ENCODE measurements around the gene SFMBT2. TPM values are rescaled to one million over a fixed set of nuclear protein-coding genes. Genes with fewer than 3 reads are reported as not detected.

The SFMBT2 gene
- total RNA-seq, 1 experiment from 2014 or later: 1.3 TPM

DNA sequence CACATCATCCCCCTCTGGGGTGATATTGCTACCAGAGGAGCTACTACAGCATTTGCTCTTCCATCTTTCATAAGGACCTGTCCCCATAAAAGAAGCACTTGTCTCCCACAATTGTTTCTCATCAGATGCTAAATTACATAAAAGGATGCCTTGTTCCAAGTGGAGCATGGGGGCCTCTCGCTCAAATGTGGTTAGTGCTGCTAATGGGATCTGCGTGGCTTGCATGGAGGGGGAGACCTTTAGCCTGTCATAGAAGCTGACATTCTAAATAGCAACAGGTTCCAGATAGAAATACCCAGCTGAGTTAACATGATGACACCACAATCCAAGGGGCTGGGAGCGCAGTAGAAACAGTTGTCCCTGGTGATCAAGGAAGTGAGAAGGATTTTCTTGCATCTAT is 257.9 kb downstream of the SFMBT2 start:
- no peaks in the 10 kb centered on the region for H3K36me3 ChIP-seq (ENCODE audit: control insufficient read depth, insufficient read depth, low read length)
- ATAC-seq: no peak
- no peak overlapping the region for H3K27ac ChIP-seq (ENCODE audit: low read length)
- ChIA-PET POLR2A (no interaction called here), CTCF (interaction anchor here (0.5 kb wide), 1 partner anchor 655 kb away, joined by 4 read pairs; no protein-coding TSS in a partner anchor)
- no peaks in the 10 kb centered on the region for H3K4me1 ChIP-seq (ENCODE audit: control insufficient read depth, insufficient read depth, low read length)
- no peaks in the 10 kb centered on the region for H3K9me3 ChIP-seq (ENCODE audit: control insufficient read depth, insufficient read depth, low read depth, low read length)
- intact Hi-C loops (cut with micrococcal nuclease; ENCODE audit: unreplicated experiment): no loop called here
- no peak for DNase-seq (ENCODE audit: low read depth, low spot score)
- no TSS peak for BruUV-seq (replicated peaks)
- H3K27me3 ChIP-seq (ENCODE audit: control insufficient read depth, insufficient read depth, low read length): no peaks in the 10 kb centered on the region
- TF ChIP-seq TCF7L2 (IDR thresholded peaks at IDR 0.05; ENCODE audit: low read depth, low read length): no peak
- TF ChIP-seq, protein P1, sequence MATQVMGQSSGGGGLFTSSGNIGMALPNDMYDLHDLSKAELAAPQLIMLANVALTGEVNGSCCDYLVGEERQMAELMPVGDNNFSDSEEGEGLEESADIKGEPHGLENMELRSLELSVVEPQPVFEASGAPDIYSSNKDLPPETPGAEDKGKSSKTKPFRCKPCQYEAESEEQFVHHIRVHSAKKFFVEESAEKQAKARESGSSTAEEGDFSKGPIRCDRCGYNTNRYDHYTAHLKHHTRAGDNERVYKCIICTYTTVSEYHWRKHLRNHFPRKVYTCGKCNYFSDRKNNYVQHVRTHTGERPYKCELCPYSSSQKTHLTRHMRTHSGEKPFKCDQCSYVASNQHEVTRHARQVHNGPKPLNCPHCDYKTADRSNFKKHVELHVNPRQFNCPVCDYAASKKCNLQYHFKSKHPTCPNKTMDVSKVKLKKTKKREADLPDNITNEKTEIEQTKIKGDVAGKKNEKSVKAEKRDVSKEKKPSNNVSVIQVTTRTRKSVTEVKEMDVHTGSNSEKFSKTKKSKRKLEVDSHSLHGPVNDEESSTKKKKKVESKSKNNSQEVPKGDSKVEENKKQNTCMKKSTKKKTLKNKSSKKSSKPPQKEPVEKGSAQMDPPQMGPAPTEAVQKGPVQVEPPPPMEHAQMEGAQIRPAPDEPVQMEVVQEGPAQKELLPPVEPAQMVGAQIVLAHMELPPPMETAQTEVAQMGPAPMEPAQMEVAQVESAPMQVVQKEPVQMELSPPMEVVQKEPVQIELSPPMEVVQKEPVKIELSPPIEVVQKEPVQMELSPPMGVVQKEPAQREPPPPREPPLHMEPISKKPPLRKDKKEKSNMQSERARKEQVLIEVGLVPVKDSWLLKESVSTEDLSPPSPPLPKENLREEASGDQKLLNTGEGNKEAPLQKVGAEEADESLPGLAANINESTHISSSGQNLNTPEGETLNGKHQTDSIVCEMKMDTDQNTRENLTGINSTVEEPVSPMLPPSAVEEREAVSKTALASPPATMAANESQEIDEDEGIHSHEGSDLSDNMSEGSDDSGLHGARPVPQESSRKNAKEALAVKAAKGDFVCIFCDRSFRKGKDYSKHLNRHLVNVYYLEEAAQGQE (IDR thresholded peaks at IDR 0.05; ENCODE audit: insufficient read depth in 1 of 2, low read depth in 2 of 2, low read length in 1 of 2): no peak
- TF ChIP-seq SIN3A (IDR thresholded peaks at IDR 0.05; ENCODE audit: borderline replicate concordance, insufficient read depth, low read depth, low read length): no peak
- TF ChIP-seq, protein P2, sequence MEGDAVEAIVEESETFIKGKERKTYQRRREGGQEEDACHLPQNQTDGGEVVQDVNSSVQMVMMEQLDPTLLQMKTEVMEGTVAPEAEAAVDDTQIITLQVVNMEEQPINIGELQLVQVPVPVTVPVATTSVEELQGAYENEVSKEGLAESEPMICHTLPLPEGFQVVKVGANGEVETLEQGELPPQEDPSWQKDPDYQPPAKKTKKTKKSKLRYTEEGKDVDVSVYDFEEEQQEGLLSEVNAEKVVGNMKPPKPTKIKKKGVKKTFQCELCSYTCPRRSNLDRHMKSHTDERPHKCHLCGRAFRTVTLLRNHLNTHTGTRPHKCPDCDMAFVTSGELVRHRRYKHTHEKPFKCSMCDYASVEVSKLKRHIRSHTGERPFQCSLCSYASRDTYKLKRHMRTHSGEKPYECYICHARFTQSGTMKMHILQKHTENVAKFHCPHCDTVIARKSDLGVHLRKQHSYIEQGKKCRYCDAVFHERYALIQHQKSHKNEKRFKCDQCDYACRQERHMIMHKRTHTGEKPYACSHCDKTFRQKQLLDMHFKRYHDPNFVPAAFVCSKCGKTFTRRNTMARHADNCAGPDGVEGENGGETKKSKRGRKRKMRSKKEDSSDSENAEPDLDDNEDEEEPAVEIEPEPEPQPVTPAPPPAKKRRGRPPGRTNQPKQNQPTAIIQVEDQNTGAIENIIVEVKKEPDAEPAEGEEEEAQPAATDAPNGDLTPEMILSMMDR (IDR thresholded peaks at IDR 0.05): no peak
- in situ Hi-C loops (cut with HindIII; ENCODE audit: low pct_unique_long_range_greater_than_20kb, low sequenced_read_pairs): no loop called here
- no peak overlapping the region for H3K4me3 ChIP-seq (ENCODE audit: low read depth in 2 of 2, low read length in 2 of 2)

DNA sequence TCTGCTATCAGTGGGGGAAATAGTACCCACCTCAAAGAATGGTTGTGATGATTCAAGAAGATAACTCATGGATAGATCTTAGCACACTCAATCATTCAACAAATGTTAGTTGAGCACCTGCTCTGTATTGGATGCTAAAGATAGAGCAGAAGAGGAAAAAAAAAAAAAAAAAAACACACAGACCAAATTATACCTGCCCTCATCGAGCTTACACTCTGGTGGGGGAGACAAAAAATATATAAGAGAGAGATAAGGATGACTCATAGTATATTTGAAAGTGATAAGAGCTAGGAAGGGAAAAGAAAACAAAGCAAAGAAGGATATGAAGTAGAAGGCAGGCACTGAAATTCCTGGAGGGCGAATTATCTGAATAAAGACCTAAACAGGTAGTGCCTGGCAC is 258.5 kb downstream of the SFMBT2 start:
- in situ Hi-C loops (cut with HindIII; ENCODE audit: low pct_unique_long_range_greater_than_20kb, low sequenced_read_pairs): no loop called here
- Histone ChIP-seq H3K27ac (ENCODE audit: low read length) (no peak overlapping the region), H3K9me3 (ENCODE audit: control insufficient read depth, insufficient read depth, low read depth, low read length) (no peaks in the 10 kb centered on the region), H3K27me3 (ENCODE audit: control insufficient read depth, insufficient read depth, low read length) (no peaks in the 10 kb centered on the region), H3K4me3 (ENCODE audit: low read depth in 2 of 2, low read length in 2 of 2) (no peak overlapping the region), H3K36me3 (ENCODE audit: control insufficient read depth, insufficient read depth, low read length) (no peaks in the 10 kb centered on the region), H3K4me1 (ENCODE audit: control insufficient read depth, insufficient read depth, low read length) (no peaks in the 10 kb centered on the region)
- BruUV-seq (replicated peaks): no TSS peak
- intact Hi-C loops (cut with micrococcal nuclease; ENCODE audit: unreplicated experiment): no loop called here
- ATAC-seq: no peak
- no peak for DNase-seq (ENCODE audit: low read depth, low spot score)
- CTCF ChIA-PET: no interaction called here
- TF ChIP-seq, protein P2 (IDR thresholded peaks at IDR 0.05): no peak
- no peak for TF ChIP-seq POLR2AphosphoS5 (IDR thresholded peaks at IDR 0.05; ENCODE audit: low read depth, low read length)
- TF ChIP-seq, protein P1 (IDR thresholded peaks at IDR 0.05; ENCODE audit: insufficient read depth in 1 of 2, low read depth in 2 of 2, low read length in 1 of 2): no peak
- TF ChIP-seq TCF7L2 (IDR thresholded peaks at IDR 0.05; ENCODE audit: low read depth, low read length): no peak
- TF ChIP-seq SIN3A (IDR thresholded peaks at IDR 0.05; ENCODE audit: borderline replicate concordance, insufficient read depth, low read depth, low read length): no peak
- POLR2A ChIA-PET: no interaction called here

Data from Panc1 (cell line).